ENCODE results near the gene EDAR.

DNA sequence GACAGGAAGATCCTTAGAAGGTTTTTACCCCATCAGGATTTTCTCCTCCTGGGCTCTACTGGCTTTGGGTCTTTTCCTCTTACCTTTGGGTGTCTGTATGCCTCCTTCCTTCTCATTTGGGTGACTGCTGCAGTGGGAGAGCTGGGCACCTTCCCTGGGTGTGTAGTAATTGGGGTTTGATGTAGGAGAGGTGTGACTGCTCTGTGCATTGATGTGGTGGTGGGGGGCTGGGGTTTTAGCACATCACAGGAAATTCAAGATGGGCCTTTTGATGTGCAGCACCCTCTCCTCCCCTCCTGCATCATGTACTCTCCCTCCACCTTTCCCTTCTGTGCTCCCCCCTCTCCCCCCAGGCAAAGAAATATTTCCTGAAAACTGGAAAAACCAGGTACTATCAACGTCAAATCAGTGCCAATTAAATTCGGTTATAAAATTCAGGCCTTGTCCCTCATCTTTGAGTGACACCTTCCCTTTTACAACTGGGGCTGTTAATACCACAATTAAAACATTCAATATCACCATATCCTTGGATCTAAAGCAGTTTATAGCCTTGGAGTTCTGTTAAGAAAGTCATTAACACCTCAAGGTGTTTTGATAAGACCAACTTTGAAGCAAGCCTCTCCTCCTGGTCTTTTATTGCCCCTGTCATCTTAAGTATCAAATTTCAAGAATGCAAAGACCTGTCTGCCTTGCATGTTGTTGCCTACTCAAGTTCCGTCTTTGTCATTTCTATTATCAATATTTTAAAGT, 23.3 kb downstream of the EDAR start:
- TF ChIP-seq, protein P1, sequence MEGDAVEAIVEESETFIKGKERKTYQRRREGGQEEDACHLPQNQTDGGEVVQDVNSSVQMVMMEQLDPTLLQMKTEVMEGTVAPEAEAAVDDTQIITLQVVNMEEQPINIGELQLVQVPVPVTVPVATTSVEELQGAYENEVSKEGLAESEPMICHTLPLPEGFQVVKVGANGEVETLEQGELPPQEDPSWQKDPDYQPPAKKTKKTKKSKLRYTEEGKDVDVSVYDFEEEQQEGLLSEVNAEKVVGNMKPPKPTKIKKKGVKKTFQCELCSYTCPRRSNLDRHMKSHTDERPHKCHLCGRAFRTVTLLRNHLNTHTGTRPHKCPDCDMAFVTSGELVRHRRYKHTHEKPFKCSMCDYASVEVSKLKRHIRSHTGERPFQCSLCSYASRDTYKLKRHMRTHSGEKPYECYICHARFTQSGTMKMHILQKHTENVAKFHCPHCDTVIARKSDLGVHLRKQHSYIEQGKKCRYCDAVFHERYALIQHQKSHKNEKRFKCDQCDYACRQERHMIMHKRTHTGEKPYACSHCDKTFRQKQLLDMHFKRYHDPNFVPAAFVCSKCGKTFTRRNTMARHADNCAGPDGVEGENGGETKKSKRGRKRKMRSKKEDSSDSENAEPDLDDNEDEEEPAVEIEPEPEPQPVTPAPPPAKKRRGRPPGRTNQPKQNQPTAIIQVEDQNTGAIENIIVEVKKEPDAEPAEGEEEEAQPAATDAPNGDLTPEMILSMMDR (IDR thresholded peaks at IDR 0.05): no peak
- TF ChIP-seq POLR2A (IDR thresholded peaks at IDR 0.05) (no peak), POLR2AphosphoS5 (IDR thresholded peaks at IDR 0.05) (no peak)

All from stomach (tissue), 4 donors.